HL-60 (cell line): ENCODE measurements around the gene AK4.

Experiments
- DNase-seq, 2 experiments: peaks; one replicate each; pipeline ENCODE4 v3.0.0-alpha.2; 2010 to 2020; ENCODE audit warnings: low read depth in 1 of 2, low spot score in 1 of 2
- H3K27ac ChIP-seq: fragments of 250-450 bp; sonication (Bioruptor Pico); replicated peaks from 2 replicates; pipeline ENCODE4 v1.5.1; 2020; ENCODE audit warnings: mild to moderate bottlenecking, moderate library complexity
- H3K27me3 ChIP-seq: fragments of 250-450 bp; sonication (Bioruptor Pico); 2 replicates; pipeline ENCODE4 v1.5.1; 2021; ENCODE audit warnings: mild to moderate bottlenecking, moderate library complexity; ENCODE audit not compliant: insufficient read depth, poor library complexity, severe bottlenecking
- H3K4me3 ChIP-seq: replicated peaks from 2 replicates; pipeline ENCODE4 v1.5.1; 2011; ENCODE audit warnings: mild to moderate bottlenecking, control low read depth, low read length; ENCODE audit not compliant: insufficient read depth
- CTCF ChIP-seq: IDR thresholded peaks from one replicate; pipeline ENCODE4 v1.5.1; 2011; ENCODE audit warnings: low read length, control low read depth, inconsistent platforms; ENCODE audit not compliant: insufficient read depth
- GABPA ChIP-seq: IDR thresholded peaks from 2 replicates; pipeline ENCODE4 v1.6.1; 2012; ENCODE audit warnings: low read depth
- POLR2AphosphoS5 ChIP-seq: IDR thresholded peaks from 2 replicates; pipeline ENCODE4 v1.6.1; 2012; ENCODE audit warnings: low read depth
- REST ChIP-seq: IDR thresholded peaks from 2 replicates; pipeline ENCODE4 v1.6.1; 2012; ENCODE audit warnings: low read depth; ENCODE audit not compliant: insufficient replicate concordance
- SPI1 ChIP-seq: IDR thresholded peaks from 2 replicates; pipeline ENCODE4 v1.6.1; 2012; ENCODE audit warnings: low read depth, mild to moderate bottlenecking, borderline replicate concordance

Gene AK4

GRCh38 chr1:65177457-65177856 lies 29.5 kb downstream of the AK4 start:
- no peak overlapping the region for H3K27ac ChIP-seq
- no peaks in the 10 kb centered on the region for H3K27me3 ChIP-seq
- DNase-seq, result no peak
- H3K4me3 ChIP-seq, result no peak overlapping the region
- TF ChIP-seq GABPA (no peak), REST (no peak), CTCF (no peak), SPI1 (no peak), POLR2AphosphoS5 (no peak)

GRCh38 chr1:65178235-65178634 lies 30.2 kb downstream of the AK4 start:
- Histone ChIP-seq H3K27me3 (no peaks in the 10 kb centered on the region), H3K4me3 (no peak overlapping the region), H3K27ac (no peak overlapping the region)
- no peak for DNase-seq
- TF ChIP-seq CTCF (no peak), POLR2AphosphoS5 (no peak), SPI1 (no peak), REST (no peak), GABPA (no peak)

- Histone ChIP-seq H3K27ac (no peak overlapping the region), H3K4me3 (no peak overlapping the region), H3K27me3 (no peaks in the 10 kb centered on the region)
- no peak for DNase-seq
- TF ChIP-seq REST, result no peak
- no peak for TF ChIP-seq CTCF
- no peak for TF ChIP-seq GABPA
- no peak for TF ChIP-seq SPI1
- no peak for TF ChIP-seq POLR2AphosphoS5
Measured at GRCh38 chr1:65179148-65179547, 31.1 kb downstream of the AK4 start.
